Stimulated activated CD4-positive, alpha-beta T cell treated with anti-CD3 and anti-CD28 coated beads, Interleukin-12 subunit alpha, Interleukin-12 subunit beta, amount 100 ng/mL, for 4 hours (primary cell): ENCODE results near the gene ZNF33A.
"Not testable (repeated sequence)": the region's sequence is repeated elsewhere in the genome, so short reads cannot be mapped to it uniquely, and the experiment has no call there.

Experiments used
- DNase-seq: peaks from one replicate; pipeline ENCODE4 v3.0.0-alpha.2; 2020

Gene ZNF33A

DNA sequence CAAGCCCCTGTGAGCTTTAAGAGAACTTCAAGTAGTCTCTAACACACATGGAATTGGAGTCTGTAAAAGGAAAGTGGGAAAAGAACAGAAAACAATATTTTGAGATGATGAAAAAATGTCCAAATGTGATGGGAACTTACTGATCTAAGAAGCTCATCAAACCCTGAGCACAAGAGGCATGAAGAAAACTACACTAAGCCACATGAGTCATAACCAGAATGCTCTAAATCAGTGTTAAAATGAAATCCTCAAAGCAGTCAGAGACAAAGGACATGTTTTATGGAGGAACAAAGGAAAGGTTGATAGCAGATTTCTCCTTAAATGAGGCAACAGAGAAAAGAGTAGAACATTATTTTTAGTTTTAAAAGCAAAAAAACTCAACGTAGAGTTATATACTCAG lies 37.2 kb downstream of the ZNF33A start:
- no peak for DNase-seq

DNA sequence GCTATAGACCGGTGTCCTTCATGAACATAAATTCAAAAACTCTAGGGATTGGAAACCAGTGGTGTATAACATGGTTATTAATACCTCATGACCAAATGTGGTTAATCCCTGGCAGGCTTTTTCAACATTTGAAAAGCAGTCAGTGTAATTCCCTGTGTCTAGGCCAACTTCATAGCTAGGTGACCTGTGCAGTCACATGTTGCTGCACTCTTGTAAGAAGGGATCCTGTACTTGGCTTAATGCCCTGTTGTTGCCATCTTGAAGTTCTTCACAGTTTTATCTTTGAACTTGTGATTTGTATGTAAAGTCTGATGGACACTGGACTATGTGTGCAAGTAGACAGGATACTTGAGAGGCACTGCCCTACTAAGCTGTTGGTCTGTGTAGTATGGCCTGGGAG lies 39.7 kb downstream of the ZNF33A start:
- no peak for DNase-seq

DNA sequence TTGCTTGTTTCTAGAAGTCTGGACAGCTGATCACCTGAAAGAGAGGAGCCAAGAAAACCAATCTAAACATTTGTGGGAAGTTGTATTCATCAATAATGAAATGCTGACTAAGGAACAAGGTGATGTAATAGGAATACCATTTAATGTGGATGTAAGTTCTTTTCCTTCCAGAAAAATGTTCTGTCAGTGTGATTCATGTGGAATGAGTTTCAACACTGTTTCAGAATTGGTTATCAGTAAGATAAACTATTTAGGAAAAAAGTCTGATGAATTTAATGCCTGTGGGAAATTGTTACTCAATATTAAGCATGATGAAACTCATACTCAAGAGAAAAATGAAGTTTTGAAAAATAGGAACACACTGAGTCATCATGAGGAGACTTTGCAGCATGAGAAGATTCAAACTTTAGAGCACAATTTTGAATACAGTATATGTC lies 43.9 kb downstream of the ZNF33A start:
- DNase-seq, result no peak

DNA sequence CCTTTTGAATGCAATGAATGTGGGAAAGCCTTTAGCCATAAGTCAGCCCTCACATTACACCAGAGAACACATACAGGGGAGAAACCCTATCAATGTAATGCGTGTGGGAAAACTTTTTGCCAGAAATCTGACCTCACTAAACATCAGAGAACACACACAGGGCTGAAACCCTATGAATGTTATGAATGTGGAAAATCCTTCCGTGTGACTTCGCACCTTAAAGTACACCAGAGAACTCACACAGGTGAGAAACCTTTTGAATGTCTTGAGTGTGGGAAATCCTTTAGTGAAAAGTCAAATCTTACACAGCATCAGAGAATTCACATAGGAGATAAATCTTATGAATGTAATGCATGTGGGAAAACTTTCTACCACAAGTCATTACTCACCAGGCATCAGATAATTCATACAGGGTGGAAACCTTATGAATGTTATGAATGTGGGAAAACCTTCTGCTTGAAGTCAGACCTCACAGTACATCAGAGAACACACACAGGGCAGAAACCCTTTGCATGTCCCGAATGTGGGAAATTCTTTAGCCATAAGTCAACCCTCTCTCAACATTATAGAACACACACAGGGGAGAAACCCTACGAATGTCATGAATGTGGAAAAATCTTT lies 44.9 kb downstream of the ZNF33A start:
- DNase-seq, result not testable (repeated sequence)

DNA sequence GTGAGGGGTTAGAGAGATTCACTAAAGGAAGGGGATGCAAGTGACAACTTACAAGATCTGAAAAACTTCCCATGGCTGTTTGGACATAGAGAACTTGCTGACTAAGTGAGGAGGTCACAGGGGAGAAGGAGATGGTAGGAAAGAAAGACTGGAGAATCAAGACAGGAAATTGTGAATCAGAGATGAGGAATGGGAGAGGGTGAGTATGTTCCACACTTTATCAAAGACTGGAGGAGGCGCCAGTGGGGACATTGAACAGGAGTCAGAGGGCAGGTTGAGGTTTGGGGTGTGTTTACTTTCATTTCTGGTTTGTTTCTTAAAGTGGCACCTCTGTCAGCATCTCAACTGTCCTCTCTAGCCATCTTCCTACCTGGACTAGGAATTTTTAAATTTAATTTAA lies 59.2 kb downstream of the ZNF33A start:
- not testable (repeated sequence) for DNase-seq

DNA sequence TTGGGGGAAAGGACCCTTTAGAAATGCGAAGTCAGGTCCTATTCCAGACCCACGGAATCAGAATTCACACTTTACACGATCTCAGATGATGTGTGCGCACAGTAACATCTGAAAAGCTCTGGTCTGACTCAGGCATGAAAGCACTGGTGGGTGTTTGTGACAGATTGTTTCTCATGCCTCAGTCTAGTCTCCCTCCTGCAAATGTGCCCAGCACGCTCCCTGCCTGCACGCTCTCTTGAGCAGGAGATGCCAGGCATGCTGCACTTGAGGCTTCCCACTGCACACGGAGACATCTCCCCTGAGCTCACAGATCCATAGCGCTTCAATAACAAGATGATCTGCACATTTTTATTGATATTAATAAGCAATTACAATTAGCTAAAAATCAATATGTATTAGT lies 60.0 kb downstream of the ZNF33A start:
- DNase-seq, result no peak

DNA sequence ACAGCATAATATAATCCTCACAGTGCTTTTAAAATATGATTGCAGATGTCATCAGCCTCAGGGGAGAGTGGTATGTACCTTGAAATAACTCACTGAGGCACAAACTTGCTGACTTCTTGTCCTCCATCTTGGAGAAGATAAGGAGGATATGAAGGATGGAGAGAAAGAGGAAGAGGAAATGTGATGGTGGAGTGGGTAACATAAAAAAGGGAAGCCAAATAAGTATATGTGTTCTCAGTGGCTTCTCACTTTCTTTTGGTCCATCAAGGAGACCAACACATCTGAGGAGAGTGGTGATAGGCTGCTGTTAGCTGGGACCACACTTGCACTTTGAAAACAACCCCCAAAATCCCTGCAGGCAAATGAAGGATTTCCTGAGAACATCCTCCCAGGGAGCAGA lies 62.1 kb downstream of the ZNF33A start:
- DNase-seq, result no peak

DNA sequence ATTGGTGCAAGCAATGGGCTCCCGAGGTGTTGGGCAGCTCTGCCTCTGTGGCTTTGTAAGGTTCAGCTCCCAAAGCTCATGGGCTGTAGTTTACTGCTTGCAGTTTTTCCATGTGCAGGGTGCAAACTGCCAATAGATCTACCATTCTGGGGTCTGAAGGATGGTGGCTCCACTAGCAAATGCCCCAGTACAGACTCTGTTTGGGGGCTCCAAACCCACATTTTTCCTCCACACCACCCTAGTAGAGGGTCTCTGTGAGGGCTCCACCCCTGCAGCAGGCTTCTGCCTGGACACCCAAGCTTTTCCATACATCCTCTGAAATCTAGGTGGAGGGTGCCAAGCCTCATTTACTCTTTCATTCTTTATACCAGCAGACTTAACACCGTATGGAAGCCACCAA lies 66.2 kb downstream of the ZNF33A start:
- no peak for DNase-seq

DNA sequence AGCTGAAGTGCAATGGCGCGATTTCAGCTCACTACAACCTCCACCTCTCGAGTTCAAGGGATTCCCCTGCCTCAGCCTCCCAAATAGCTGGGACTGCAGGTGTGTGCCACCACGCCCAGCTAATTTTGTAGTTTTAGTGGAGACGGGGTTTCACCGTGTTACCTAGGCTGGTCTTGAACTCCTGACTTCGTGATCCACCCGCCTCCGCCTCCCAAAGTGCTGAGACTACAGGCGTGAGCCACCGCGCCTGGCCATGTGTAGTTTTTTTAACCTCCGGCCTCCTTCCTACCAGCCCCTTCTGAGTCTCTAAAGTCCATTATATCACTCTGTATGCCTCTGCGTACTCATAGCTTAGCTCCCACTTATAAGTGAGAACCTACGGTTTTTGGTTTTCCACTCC lies 82.8 kb downstream of the ZNF33A start:
- not testable (repeated sequence) for DNase-seq

DNA sequence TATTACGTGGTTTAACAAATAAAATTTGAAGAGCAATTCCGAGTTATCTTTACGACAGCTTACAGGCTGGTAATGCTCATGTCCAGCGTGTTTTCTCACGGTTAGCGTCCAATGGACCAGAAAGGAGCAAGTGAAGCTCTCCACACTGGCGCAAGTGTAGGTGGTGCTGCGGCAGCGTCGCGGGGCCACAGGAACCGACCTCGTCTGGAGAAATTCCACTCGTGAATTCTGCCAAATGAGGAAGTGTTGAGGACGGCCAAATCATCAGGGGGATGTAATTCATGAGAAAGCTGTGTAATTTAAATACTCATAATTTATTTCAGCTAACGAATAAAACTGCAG lies 83.3 kb downstream of the ZNF33A start:
- no peak for DNase-seq

DNA sequence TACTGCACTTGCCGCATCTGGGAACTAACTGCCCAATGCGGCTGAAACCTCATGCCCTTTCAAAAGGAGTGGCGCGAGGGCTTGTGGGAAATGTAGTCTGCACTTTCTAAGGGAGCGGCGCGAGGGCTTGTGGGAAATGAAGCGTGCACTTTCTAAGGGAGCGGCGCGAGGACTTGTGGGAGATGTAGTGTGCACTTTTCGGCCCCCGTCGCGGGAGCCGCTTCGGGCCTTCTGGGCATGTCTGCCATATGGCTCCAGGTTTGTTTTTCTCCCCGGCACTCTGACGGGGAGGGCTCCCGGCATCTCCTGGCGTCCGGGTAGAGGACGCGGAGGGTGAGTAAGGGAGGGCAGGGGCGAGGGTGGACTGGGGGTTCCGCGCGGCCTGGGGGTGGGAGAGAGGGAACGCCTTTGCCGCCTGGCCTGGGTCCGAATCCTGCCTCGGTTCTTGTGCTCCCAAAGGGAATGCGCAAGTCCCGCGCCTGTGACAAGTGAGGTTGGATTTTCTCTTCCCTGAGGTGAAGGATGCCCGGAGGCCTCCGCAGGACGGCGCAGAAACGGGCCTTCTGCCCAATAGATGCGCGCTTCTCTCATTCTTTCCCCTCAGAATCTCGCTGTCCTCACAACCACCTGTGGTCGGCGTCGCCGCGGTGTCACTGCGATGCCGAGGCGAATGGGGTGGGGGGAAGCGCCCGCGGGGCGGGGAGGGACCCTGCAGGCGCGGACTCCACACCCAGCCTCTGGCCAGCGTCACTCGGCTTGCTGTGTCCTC lies 83.9 kb downstream of the ZNF33A start, which contains the start of gene ZNF37A:
TSS of gene ZNF37A (plus strand) at position 180 of the 769 bp plus-strand sequence. CDS start 2,281 bp downstream, outside the sequence.
- DNase-seq, result peak; percentile 86

DNA sequence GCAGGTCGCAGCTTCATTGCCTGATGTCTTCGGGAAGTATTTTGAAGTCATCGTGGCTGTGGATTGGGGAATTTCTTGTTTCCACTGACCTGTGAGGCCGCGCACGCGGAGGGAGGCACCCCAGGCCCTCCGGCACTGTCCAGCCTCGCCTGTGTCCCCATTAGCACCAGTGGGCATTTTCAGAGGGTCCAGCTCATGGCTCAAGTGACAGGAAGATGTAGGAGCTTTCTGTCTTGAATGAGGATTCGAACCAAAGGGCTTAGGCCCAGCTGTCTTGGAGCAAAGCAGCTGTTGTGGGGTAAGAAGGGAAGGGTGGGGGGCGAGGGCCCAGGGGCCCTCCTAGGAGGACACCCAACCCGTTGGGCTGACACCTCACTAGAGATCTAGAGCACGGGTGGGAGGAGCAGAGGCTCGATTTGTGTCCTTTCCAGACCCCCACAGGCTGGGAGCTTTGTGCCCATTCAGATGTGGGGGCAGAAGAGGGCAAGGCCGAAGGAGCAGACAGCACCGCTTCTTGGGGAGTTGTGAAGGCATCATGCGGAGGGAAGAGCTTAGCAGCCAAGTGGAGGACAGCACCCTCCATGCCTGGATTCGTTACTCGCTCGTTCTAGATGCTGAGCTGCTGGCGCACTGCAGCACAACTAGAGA lies 84.6 kb downstream of the ZNF33A start:
- DNase-seq, result no peak

DNA sequence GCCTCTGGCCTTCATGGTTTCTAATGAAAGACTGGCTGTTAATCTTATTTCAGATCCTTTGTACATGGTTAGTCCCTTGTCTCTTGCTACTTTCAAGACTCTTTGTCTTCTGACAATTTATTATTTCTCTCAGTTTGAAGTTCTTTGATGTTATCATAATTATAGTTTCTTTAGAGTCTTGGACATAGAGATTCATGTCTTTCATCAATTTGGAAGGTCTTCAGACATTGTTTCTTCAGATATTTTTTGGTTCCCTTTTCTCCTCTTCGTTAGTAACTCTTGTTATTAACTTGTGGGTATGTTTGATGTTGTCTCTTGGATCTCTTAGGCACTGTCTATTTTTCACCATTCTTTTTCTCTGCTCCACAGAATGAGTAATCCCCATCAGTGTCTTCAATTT lies 92.4 kb downstream of the ZNF33A start:
- DNase-seq, result no peak

DNA sequence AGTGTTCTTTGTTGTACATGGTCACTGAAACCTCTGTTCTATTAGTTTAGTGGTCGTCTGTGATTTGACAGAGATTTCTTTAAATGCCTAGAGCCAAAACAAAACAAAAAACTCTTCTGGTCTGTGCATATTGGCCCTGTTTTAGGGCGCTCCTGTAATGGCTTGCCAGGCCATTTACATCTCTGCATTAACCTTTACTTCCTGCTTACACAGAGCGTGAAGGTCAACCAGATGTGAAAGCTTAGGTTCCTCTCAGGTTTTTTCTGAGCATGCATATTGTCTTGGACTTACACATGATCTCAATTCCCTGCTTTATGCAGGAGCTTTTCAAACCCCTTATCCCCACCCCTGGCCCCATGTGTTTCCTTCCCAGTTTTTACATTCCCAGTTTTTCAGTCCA lies 93.3 kb downstream of the ZNF33A start:
- DNase-seq, result no peak

DNA sequence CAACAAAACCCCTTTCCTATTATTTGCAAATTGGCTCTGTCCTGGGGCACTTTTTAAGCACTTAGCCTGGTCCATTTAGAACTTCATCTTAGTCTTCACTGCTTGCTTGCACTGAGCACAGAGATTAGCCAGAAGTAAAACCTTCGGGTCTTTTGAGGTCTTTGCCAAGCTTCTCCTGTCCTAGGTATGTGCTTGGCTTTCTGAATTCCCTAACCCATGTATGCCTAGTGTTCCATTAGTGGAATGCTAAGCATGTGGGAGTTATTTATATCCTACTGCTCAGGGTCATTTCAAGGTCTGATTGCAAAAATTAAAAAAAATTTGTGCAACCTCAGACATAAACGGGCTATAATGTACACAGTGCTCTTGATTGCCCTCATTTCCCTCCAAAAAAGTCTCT lies 101.7 kb downstream of the ZNF33A start:
- DNase-seq, result no peak
